Neural progenitor cell (in vitro differentiated cells): ENCODE data around the gene JPH3. TPM values are rescaled to one million over a fixed set of nuclear protein-coding genes. Genes with fewer than 3 reads are reported as not detected.

Source experiments
- DNase-seq: peaks from one replicate; pipeline ENCODE4 v3.0.0-alpha.2; 2016; ENCODE audit warnings: low spot score
- H2AFZ ChIP-seq: fragments of 200-600 bp; sonication (generic); replicated peaks from 2 replicates; pipeline ENCODE4 v1.6.1; 2016; ENCODE audit warnings: antibody characterized with exemption
- H3F3A ChIP-seq: fragments of 200-600 bp; sonication (generic); 2 replicates; pipeline ENCODE4 v1.6.1; 2016; ENCODE audit warnings: antibody characterized with exemption, low read depth
- H3K27ac ChIP-seq: fragments of 200-600 bp; sonication (generic); 2 replicates; pipeline ENCODE4 v1.5.1; 2016; ENCODE audit warnings: mild to moderate bottlenecking
- H3K27me3 ChIP-seq: fragments of 200-600 bp; sonication (generic); 2 replicates; pipeline ENCODE4 v1.6.1; 2016; ENCODE audit warnings: mild to moderate bottlenecking, moderate library complexity
- H3K36me3 ChIP-seq: fragments of 200-600 bp; sonication (generic); 2 replicates; pipeline ENCODE4 v1.5.1; 2016
- H3K4me1 ChIP-seq: fragments of 200-600 bp; sonication (generic); 2 replicates; pipeline ENCODE4 v1.6.1; 2016; ENCODE audit warnings: mixed run types
- H3K4me2 ChIP-seq: fragments of 200-600 bp; sonication (generic); 2 replicates; pipeline ENCODE4 v1.6.1; 2016
- H3K4me3 ChIP-seq: fragments of 200-600 bp; sonication (generic); 2 replicates; pipeline ENCODE4 v1.5.1; 2016
- H3K79me2 ChIP-seq: fragments of 200-600 bp; sonication (generic); 2 replicates; pipeline ENCODE4 v1.6.1; 2016; ENCODE audit warnings: low read depth
- H3K9ac ChIP-seq: fragments of 200-600 bp; sonication (generic); 2 replicates; pipeline ENCODE4 v1.6.1; 2016
- H3K9me3 ChIP-seq: fragments of 200-600 bp; sonication (generic); 2 replicates; pipeline ENCODE4 v1.5.1; 2016; ENCODE audit warnings: low read depth
- H4K20me1 ChIP-seq: fragments of 200-600 bp; sonication (generic); 2 replicates; pipeline ENCODE4 v1.6.1; 2016; ENCODE audit warnings: low read depth
- H3K27ac Mint-ChIP-seq: 3 replicates; pipeline ENCODE4 v1.8.0; 2021; ENCODE audit warnings: mixed read lengths
- H3K27me3 Mint-ChIP-seq: 2 replicates; pipeline ENCODE4 v1.8.0; 2022; ENCODE audit warnings: low read depth, mild to moderate bottlenecking, inconsistent platforms, moderate library complexity, mixed read lengths; ENCODE audit not compliant: insufficient read depth
- H3K36me3 Mint-ChIP-seq: 3 replicates; pipeline ENCODE4 v1.8.0; 2021; ENCODE audit warnings: mixed read lengths
- H3K4me1 Mint-ChIP-seq: 3 replicates; pipeline ENCODE4 v1.8.0; 2021; ENCODE audit warnings: mixed read lengths
- H3K4me3 Mint-ChIP-seq: 3 replicates; pipeline ENCODE4 v1.8.0; 2021; ENCODE audit warnings: mild to moderate bottlenecking, moderate library complexity, mixed read lengths
- H3K9me3 Mint-ChIP-seq: 3 replicates; pipeline ENCODE4 v1.8.0; 2020; ENCODE audit warnings: mixed read lengths
- CTCF ChIP-seq: fragments of 200-600 bp; sonication (generic); IDR thresholded peaks from 2 replicates; pipeline ENCODE4 v1.5.1; 2017; ENCODE audit warnings: antibody characterized with exemption, mild to moderate bottlenecking
- EZH2 ChIP-seq: fragments of 200-600 bp; sonication (generic); IDR thresholded peaks from 2 replicates; pipeline ENCODE4 v1.6.1; 2017; ENCODE audit warnings: antibody characterized with exemption, mild to moderate bottlenecking, moderate library complexity
- EZH2phosphoT487 ChIP-seq: fragments of 200-600 bp; sonication (generic); IDR thresholded peaks from 2 replicates; pipeline ENCODE4 v1.6.1; 2017; ENCODE audit warnings: antibody characterized with exemption
- total RNA-seq: library from RNA; depleted of rRNA; stranded (reverse); fragments of >200 nt; gene quantifications from 2 replicates; pipeline ENCODE4 v1.2.3, GENCODE V29; 2015; ENCODE audit warnings: low replicate concordance

The JPH3 gene
- total RNA-seq, 1 donor from 2014 or later = 7.1 TPM

DNA sequence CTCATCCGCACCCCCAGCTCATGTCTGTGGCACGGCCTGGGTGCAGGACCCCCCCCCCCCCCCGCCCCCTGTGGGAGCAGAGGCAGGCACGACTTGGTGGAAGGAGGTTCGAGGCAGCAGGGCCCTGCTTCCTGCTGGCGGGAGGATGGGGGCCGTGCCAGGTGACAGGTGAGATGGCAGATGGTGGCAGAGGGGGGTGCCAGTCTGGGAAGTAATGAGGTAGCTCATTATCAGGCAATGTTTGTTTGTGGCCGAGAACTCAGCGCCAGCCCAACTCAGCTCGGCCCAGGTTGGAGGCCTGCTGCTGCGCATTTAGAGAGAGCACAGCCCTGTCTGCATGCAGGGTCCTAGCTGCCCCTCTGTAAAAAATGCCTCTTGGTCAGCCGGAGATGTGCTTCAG lies 40.1 kb upstream of the JPH3 start:
- Histone ChIP-seq H3K9ac (no peak overlapping the region), H3K4me2 (no peak overlapping the region), H3K4me1 (peaks cover under 1% of the 10 kb centered on the region), H3K27me3 (no peaks in the 10 kb centered on the region), H2AFZ (no peak overlapping the region), H3K27ac (no peak overlapping the region), H3F3A (no peaks in the 10 kb centered on the region), H3K4me3 (no peak overlapping the region), H4K20me1 (no peaks in the 10 kb centered on the region), H3K9me3 (no peaks in the 10 kb centered on the region), H3K79me2 (no peaks in the 10 kb centered on the region), H3K36me3 (no peaks in the 10 kb centered on the region)
- H3K4me3 Mint-ChIP-seq = no peak overlapping the region
- H3K9me3 Mint-ChIP-seq = peaks cover 14% of the 10 kb centered on the region
- peaks cover 19% of the 10 kb centered on the region for H3K27me3 Mint-ChIP-seq
- peaks cover 18% of the 10 kb centered on the region for H3K4me1 Mint-ChIP-seq
- no peaks in the 10 kb centered on the region for H3K36me3 Mint-ChIP-seq
- DNase-seq = no peak
- no peak overlapping the region for H3K27ac Mint-ChIP-seq
- TF ChIP-seq EZH2phosphoT487 (no peak), EZH2 (no peak), CTCF (no peak)

GRCh38 chr16:87563022-87563421 lies 39.3 kb upstream of the JPH3 start:
- no peaks in the 10 kb centered on the region for H3K36me3 ChIP-seq
- DNase-seq = no peak
- no peaks in the 10 kb centered on the region for H3K4me1 ChIP-seq
- no peak overlapping the region for H3K27ac ChIP-seq
- no peak overlapping the region for H3K4me3 Mint-ChIP-seq
- H3K36me3 Mint-ChIP-seq = no peaks in the 10 kb centered on the region
- H2AFZ ChIP-seq = no peak overlapping the region
- peaks cover 16% of the 10 kb centered on the region for H3K4me1 Mint-ChIP-seq
- no peaks in the 10 kb centered on the region for H3K9me3 ChIP-seq
- H3K9ac ChIP-seq = no peak overlapping the region
- TF ChIP-seq EZH2 = no peak
- TF ChIP-seq EZH2phosphoT487 = no peak
- no peak for TF ChIP-seq CTCF
- no peaks in the 10 kb centered on the region for H3K79me2 ChIP-seq
- no peaks in the 10 kb centered on the region for H4K20me1 ChIP-seq
- H3K27me3 Mint-ChIP-seq = peaks cover 19% of the 10 kb centered on the region
- H3K4me3 ChIP-seq = no peak overlapping the region
- peaks cover 14% of the 10 kb centered on the region for H3K9me3 Mint-ChIP-seq
- H3F3A ChIP-seq = no peaks in the 10 kb centered on the region
- H3K4me2 ChIP-seq = no peak overlapping the region
- H3K27ac Mint-ChIP-seq = no peak overlapping the region
- no peaks in the 10 kb centered on the region for H3K27me3 ChIP-seq

DNA sequence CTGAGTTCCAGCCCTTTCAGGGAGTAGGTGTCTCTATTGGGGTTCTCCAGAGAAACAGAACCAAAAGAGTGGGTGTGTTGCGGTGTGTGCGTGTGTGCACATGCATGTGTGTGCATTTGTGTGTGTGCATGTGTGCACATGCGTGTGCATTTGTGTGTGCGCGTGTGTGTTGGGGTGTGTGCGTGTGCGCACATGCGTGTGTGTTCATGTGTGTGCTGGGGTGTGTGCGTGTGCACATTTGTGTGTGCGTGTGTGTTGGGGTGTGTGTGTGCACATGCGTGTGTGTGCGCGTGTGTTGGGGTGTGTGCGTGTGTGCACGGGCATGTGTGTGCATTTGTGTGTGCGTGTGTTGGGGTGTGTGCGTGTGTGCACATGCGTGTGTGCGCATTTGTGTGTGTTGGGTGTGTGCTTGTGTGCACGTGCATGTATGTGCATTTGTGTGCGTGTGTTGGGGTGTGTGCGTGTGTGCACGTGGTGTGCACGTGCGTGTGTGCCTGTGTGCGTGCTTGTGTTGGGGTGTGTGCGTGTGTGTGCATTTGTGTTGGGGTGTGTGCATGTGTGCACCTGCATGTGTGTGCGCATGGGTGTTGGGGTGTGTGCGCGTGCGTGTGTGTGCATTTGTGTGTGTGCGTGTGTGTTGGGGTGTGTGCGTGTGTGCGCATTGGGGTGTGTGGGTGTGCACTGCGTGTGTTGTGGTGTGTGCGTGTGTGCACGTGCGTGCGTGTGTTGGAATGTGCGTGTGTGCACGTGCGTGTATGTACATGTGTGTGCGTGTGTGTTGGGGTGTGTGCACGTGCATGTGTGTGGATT lies 38.4 kb upstream of the JPH3 start:
- H3K27me3 Mint-ChIP-seq = peaks cover 14% of the 10 kb centered on the region
- Histone ChIP-seq H4K20me1 (no peaks in the 10 kb centered on the region), H3K4me1 (no peaks in the 10 kb centered on the region), H3K9me3 (no peaks in the 10 kb centered on the region), H3K4me2 (no peak overlapping the region), H3K27ac (no peak overlapping the region), H3K4me3 (no peak overlapping the region), H3F3A (no peaks in the 10 kb centered on the region), H3K27me3 (no peaks in the 10 kb centered on the region), H3K9ac (no peak overlapping the region), H2AFZ (no peak overlapping the region), H3K79me2 (no peaks in the 10 kb centered on the region), H3K36me3 (no peaks in the 10 kb centered on the region)
- peaks cover 14% of the 10 kb centered on the region for H3K9me3 Mint-ChIP-seq
- no peak for TF ChIP-seq CTCF
- no peak for TF ChIP-seq EZH2phosphoT487
- TF ChIP-seq EZH2 = no peak
- no peaks in the 10 kb centered on the region for H3K36me3 Mint-ChIP-seq
- H3K4me3 Mint-ChIP-seq = peak overlapping the region; percentile 61
- peak overlapping the region; percentile 59 for H3K27ac Mint-ChIP-seq
- peaks cover 16% of the 10 kb centered on the region for H3K4me1 Mint-ChIP-seq
- no peak for DNase-seq
